Measurements from ENCODE around the gene ERBIN.

DNA sequence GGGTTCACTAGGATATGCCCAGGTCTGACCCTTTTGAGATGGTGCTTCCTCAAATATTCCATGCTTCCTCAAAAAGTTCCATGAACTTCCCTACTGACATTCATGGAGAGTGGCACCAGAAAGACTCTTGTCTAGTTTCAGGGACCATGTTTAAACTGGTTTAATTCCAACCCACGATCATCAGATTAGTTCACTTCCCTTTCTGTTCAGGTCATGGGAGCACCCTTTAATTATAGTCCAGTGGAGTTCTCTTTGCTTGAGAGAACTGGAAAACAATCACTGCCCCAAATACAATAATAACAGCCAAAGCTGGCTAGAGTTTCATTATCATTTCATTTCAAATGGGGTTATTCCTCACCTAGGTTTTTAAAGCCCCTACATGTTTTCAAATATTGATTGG, 9.7 kb upstream of the ERBIN start:
- TF ChIP-seq, protein P1, sequence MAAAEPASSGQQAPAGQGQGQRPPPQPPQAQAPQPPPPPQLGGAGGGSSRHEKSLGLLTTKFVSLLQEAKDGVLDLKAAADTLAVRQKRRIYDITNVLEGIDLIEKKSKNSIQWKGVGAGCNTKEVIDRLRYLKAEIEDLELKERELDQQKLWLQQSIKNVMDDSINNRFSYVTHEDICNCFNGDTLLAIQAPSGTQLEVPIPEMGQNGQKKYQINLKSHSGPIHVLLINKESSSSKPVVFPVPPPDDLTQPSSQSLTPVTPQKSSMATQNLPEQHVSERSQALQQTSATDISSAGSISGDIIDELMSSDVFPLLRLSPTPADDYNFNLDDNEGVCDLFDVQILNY (CRISPR knock-in tag; conservative IDR thresholded peaks at IDR 0.05), result no peak
- TF ChIP-seq RAD21 (CRISPR knock-in tag; IDR thresholded peaks at IDR 0.05) (no peak), CREB1 (IDR thresholded peaks at IDR 0.05) (no peak), CREB1 (CRISPR knock-in tag; IDR thresholded peaks at IDR 0.05) (no peak), PAX8 (CRISPR knock-in tag; IDR thresholded peaks at IDR 0.05; ENCODE audit: borderline replicate concordance) (no peak), ZBTB7A (CRISPR knock-in tag; IDR thresholded peaks at IDR 0.05) (no peak), ZNF782 (CRISPR knock-in tag; IDR thresholded peaks at IDR 0.05; ENCODE audit: borderline replicate concordance) (no peak), ZNF605 (CRISPR knock-in tag; IDR thresholded peaks at IDR 0.05) (no peak)
- TF ChIP-seq, protein P2, sequence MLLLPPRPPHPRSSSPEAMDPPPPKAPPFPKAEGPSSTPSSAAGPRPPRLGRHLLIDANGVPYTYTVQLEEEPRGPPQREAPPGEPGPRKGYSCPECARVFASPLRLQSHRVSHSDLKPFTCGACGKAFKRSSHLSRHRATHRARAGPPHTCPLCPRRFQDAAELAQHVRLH (CRISPR knock-in tag; IDR thresholded peaks at IDR 0.05; ENCODE audit: borderline replicate concordance, low read depth), result no peak
- TF ChIP-seq, protein P3, sequence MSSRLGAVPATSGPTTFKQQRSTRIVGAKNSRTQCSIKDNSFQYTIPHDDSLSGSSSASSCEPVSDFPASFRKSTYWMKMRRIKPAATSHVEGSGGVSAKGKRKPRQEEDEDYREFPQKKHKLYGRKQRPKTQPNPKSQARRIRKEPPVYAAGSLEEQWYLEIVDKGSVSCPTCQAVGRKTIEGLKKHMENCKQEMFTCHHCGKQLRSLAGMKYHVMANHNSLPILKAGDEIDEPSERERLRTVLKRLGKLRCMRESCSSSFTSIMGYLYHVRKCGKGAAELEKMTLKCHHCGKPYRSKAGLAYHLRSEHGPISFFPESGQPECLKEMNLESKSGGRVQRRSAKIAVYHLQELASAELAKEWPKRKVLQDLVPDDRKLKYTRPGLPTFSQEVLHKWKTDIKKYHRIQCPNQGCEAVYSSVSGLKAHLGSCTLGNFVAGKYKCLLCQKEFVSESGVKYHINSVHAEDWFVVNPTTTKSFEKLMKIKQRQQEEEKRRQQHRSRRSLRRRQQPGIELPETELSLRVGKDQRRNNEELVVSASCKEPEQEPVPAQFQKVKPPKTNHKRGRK (CRISPR knock-in tag; IDR thresholded peaks at IDR 0.05), result no peak
- TF ChIP-seq, protein P4, sequence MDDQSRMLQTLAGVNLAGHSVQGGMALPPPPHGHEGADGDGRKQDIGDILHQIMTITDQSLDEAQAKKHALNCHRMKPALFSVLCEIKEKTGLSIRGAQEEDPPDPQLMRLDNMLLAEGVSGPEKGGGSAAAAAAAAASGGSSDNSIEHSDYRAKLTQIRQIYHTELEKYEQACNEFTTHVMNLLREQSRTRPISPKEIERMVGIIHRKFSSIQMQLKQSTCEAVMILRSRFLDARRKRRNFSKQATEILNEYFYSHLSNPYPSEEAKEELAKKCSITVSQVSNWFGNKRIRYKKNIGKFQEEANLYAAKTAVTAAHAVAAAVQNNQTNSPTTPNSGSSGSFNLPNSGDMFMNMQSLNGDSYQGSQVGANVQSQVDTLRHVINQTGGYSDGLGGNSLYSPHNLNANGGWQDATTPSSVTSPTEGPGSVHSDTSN (CRISPR knock-in tag; IDR thresholded peaks at IDR 0.05; ENCODE audit: borderline replicate concordance), result no peak

All from HepG2 (cell line).